ENCODE data around the gene PRSS1.

DNA sequence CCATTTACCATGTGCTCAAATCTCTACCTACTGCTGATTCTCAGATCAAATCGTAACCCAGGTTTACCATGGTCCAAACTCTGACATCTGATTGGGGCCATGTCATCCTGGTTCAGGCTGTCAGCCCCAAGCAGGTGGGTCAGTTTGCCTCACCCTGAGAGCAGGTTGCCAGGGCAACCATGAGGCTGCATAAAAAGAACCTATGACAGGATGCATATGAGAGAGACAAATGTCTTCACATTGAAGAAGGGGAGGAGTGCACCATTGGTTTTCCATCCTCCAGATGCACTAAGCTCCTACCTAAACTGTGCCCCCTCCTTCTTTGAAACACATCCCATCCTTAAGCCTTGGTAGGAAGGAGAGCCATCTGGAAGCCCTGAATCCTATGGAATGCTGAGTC lies 10.2 kb downstream of the PRSS1 start:
- TF ChIP-seq, protein P1, sequence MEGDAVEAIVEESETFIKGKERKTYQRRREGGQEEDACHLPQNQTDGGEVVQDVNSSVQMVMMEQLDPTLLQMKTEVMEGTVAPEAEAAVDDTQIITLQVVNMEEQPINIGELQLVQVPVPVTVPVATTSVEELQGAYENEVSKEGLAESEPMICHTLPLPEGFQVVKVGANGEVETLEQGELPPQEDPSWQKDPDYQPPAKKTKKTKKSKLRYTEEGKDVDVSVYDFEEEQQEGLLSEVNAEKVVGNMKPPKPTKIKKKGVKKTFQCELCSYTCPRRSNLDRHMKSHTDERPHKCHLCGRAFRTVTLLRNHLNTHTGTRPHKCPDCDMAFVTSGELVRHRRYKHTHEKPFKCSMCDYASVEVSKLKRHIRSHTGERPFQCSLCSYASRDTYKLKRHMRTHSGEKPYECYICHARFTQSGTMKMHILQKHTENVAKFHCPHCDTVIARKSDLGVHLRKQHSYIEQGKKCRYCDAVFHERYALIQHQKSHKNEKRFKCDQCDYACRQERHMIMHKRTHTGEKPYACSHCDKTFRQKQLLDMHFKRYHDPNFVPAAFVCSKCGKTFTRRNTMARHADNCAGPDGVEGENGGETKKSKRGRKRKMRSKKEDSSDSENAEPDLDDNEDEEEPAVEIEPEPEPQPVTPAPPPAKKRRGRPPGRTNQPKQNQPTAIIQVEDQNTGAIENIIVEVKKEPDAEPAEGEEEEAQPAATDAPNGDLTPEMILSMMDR (IDR thresholded peaks at IDR 0.05; ENCODE audit: insufficient read depth, low read length, poor library complexity, severe bottlenecking): no peak
- no peak for TF ChIP-seq EZH2phosphoT487 (conservative IDR thresholded peaks at IDR 0.05; ENCODE audit: low read length)

All from SU-DHL-6 (cell line).